Coronary artery (tissue), 2 donors: ENCODE data around the gene ARL1.
"Not testable (repeated sequence)": the region's sequence is repeated elsewhere in the genome, so short reads cannot be mapped to it uniquely, and the experiment has no call there.

ENCODE experiments used
- DNase-seq: peaks from one replicate; pipeline ENCODE4 v3.0.0-alpha.2; 2017; ENCODE audit warnings: low spot score
- H3K27ac ChIP-seq, 2 donors: fragments of 200-600 bp; sonication (generic); one replicate each; pipeline ENCODE4 v1.5.1; 2016 to 2019
- H3K4me3 ChIP-seq: fragments of 200-600 bp; sonication (generic); 2 replicates; pipeline ENCODE4 v1.5.1; 2016; ENCODE audit warnings: mild to moderate bottlenecking, moderate library complexity
- TF ChIP-seq, protein P1 (sequence below): fragments of 200-600 bp; sonication (generic); IDR thresholded peaks from one replicate; pipeline ENCODE4 v1.5.1; 2019; ENCODE audit warnings: antibody characterized with exemption

The ARL1 gene

DNA sequence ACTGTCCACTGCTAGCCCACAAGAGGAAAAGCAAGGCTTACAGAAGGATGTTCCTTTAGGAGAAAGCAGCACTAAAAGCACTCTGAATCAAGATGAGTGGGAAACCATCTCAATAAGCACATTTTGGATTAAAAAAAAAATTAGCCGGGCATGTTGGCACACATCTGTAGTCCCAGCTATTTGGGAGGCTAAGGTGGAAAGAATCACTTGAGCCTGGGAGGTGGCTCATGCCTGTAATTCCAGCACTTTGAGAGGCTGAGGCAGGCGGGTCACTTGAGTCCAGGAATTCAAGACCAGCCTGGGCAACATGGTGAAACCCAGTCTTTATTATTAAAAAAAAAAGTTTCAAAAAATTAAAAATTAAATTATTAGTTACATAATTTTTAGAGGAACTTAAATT, 17.0 kb upstream of the ARL1 start:
- Histone ChIP-seq H3K4me3 (no peak overlapping the region), H3K27ac (no peak overlapping the region)
- TF ChIP-seq, protein P1, sequence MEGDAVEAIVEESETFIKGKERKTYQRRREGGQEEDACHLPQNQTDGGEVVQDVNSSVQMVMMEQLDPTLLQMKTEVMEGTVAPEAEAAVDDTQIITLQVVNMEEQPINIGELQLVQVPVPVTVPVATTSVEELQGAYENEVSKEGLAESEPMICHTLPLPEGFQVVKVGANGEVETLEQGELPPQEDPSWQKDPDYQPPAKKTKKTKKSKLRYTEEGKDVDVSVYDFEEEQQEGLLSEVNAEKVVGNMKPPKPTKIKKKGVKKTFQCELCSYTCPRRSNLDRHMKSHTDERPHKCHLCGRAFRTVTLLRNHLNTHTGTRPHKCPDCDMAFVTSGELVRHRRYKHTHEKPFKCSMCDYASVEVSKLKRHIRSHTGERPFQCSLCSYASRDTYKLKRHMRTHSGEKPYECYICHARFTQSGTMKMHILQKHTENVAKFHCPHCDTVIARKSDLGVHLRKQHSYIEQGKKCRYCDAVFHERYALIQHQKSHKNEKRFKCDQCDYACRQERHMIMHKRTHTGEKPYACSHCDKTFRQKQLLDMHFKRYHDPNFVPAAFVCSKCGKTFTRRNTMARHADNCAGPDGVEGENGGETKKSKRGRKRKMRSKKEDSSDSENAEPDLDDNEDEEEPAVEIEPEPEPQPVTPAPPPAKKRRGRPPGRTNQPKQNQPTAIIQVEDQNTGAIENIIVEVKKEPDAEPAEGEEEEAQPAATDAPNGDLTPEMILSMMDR = no peak
- DNase-seq = no peak

DNA sequence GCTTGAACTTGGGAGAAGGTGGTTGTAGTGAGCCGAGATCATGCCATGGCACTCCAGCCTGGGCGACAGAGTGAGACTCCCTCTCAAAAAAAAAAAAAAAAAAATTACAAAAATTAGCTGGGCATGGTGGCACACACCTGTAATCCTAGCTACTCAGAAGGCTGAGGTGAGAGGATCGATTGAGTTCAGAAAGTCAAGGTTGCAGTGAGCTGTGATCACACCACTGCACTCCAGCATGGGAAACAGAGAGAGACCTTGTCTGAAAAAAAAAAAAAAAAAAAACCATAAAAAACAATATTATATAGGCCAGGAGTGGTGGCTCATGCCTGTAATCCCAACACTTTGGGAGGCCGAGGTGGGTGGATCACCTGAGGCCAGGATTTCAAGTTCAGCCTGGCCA, 14.5 kb upstream of the ARL1 start:
- H3K4me3 ChIP-seq, DNase-seq, H3K27ac ChIP-seq: not testable (repeated sequence)

DNA sequence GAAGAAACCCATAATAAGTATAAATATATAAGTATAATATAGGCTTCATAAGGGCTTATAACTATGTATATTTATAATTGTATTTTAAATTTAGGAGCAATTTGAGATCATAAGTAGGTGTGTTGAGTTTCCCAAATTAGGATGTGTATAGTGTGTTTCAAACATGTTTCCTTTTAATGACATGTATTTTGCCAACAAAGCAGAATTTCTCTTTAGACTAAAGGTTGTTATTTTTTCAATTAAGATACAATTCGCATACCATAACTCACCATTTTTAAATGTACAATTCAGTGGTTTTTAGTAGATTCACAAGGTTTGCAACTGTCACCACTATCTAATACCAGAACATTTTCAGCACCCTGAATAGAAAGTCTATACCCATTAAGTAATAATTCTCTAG, 7.7 kb upstream of the ARL1 start:
- DNase-seq = no peak
- Histone ChIP-seq H3K4me3 (no peak overlapping the region), H3K27ac (no peak overlapping the region)
- TF ChIP-seq, protein P1 = no peak

DNA sequence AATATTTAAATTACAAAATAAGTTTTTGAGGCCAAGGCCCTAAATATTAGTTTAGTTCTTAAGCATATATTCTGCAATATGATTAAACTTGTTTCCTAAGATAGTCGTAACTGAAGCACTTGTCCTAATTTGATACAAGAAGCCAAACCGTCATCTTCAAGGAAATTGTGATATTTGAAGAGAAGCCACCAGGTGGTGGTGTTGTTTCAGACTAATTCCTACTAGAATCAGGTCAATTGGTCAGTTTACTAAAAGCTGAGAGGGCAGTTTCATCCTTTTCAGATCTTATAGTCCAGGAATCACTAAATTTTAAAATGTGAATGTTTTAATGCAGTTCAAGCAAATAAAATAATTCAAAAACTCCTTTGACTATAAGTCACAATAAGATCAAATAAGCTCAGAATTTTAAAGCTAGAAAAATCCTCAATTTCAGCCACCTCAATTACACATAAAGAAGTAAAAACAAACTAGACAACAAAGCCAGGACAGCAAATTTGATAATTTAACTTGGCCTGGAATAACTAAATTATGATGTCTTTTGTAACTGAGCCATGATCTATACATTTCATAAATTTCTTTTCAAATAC, 7.1 kb upstream of the ARL1 start:
- TF ChIP-seq, protein P1 = peak; percentile 9
- Histone ChIP-seq H3K27ac (no peak overlapping the region), H3K4me3 (no peak overlapping the region)
- no peak for DNase-seq

DNA sequence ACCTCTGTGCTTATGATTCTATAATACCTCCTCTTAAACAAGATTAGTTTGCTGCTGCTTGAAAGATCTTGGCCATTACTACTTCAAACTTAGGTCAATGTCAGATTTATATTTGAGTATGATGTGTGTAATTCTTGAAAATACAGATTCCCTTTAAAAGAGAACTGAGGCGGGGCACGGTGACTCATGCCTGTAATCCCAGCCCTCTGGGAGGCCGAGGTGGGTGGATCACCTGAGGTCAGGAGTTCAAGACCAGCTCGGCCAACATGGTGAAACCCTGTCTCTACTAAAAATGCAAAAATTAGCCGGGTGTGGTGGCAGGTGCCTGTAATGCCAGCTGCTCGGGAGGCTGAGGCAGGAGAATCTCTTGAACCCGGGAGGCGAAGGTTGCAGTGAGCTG, 2.6 kb upstream of the ARL1 start:
- not testable (repeated sequence) for H3K4me3 ChIP-seq

DNA sequence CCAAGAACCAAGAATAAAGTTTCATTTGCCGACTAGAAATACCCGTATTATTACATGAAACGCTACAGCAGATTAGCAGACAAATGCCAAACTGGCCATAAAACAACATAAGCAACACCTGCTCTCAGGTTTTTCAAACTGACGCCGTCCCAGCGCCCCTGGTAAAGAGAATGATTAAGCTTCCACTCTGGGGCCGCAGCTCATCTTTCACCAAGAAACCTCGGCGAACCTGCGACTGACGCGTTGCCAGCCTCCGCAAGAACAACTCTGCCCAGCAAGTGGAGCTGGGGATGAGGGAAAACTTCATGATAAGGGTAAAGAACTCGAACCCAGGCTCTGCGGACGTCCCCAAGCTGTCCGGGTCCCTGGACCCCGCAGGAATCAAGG, 530 bp downstream of the ARL1 start:
- Histone ChIP-seq H3K27ac (peak overlapping the region; percentile 91 to 94), H3K4me3 (peak overlapping the region; percentile 88)
- TF ChIP-seq, protein P1 = no peak
- no peak for DNase-seq

More for the DNA sequence above, 2.6 kb upstream of the ARL1 start:
- not testable (repeated sequence) for DNase-seq, H3K27ac ChIP-seq

DNA sequence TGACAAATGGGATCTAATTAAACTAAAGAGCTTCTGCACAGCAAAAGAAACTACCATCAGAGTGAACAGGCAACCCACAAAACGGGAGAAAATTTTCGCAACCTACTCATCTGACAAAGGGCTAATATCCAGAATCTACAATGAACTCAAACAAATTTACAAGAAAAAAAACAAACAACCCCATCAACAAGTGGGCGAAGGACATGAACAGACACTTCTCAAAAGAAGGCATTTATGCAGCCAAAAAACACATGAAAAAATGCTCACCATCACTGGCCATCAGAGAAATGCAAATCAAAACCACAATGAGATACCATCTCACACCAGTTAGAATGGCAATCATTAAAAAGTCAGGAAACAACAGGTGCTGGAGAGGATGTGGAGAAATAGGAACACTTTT, 16.4 kb downstream of the ARL1 start:
- not testable (repeated sequence) for H3K27ac ChIP-seq, DNase-seq, H3K4me3 ChIP-seq

DNA sequence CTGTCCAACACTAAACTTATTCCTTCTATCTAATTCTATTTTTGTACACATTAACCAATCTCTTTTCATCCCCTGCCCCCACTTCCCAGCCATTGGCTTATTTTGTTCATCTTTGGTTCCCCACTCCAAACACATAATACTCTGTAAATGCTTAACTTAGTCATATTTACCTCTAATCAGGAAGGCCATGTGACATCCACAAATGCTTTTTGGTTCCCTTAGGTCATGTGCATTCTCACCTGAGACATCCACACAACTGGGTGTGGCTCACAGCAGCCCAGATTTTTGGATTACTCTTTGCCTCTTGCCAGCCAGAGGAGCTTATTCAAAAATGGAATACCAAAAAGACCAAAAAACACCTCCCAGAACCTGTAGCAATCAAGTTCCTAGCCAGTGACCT, 28.4 kb downstream of the ARL1 start:
- Histone ChIP-seq H3K4me3 (no peak overlapping the region), H3K27ac (no peak overlapping the region)
- no peak for DNase-seq
- TF ChIP-seq, protein P1 = no peak

DNA sequence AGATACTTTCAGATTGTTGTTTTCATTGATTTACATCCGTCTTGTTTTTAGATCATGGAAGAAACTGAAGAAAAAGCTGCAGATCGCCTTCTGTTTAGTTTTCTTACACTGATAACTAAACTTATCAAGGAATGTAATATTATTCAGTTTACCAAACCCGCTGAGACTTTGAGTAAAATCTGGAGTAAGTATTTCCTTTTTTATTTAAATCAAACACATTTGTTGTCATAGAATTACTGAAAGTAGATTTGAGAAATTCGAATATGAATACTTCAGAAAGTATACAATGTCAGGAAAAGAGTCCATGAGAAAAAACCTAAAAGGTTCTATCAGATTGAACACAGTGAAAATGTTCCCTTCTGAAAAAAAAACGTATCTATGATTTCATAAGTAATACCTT, 32.0 kb downstream of the ARL1 start:
- no peak for DNase-seq
- Histone ChIP-seq H3K27ac (no peak overlapping the region), H3K4me3 (no peak overlapping the region)
- TF ChIP-seq, protein P1 = no peak
